GM19468 (cell line): ENCODE measurements around the gene DPP6.

Source experiments
- ATAC-seq: cut with Tn5 transposase; IDR thresholded peaks from one replicate; pipeline ENCODE4 v1.9.1; 2021; ENCODE audit warnings: mild to moderate bottlenecking, moderate library complexity, moderate number of reproducible peaks; ENCODE audit not compliant: unreplicated experiment; ENCODE audit errors: extremely low read depth

The DPP6 gene

GRCh38 chr7:154881526-154881925 is 829.3 kb downstream of the DPP6 start:
- no peak for ATAC-seq

- ATAC-seq = no peak
Measured at GRCh38 chr7:154882931-154883474, 830.8 kb downstream of the DPP6 start.

- ATAC-seq = no peak
Measured at GRCh38 chr7:154884348-154884920, 832.2 kb downstream of the DPP6 start.

- ATAC-seq = no peak
Measured at GRCh38 chr7:154886591-154886990, 834.4 kb downstream of the DPP6 start.

GRCh38 chr7:154888690-154889089 is 836.5 kb downstream of the DPP6 start:
- ATAC-seq = no peak

- no peak for ATAC-seq
Measured at GRCh38 chr7:154892459-154892858, 840.3 kb downstream of the DPP6 start.

GRCh38 chr7:154896076-154896475 is 843.9 kb downstream of the DPP6 start:
- ATAC-seq = no peak

GRCh38 chr7:154898973-154899855 is 847.0 kb downstream of the DPP6 start:
- ATAC-seq = no peak

- no peak for ATAC-seq
Measured at GRCh38 chr7:154899862-154900261, 847.7 kb downstream of the DPP6 start.

GRCh38 chr7:154902600-154903082 is 850.4 kb downstream of the DPP6 start:
- ATAC-seq = no peak

- no peak for ATAC-seq
Measured at GRCh38 chr7:154903083-154903731, 851.0 kb downstream of the DPP6 start.

GRCh38 chr7:154905146-154905545 is 852.9 kb downstream of the DPP6 start:
- ATAC-seq = no peak

GRCh38 chr7:154905615-154906014 is 853.4 kb downstream of the DPP6 start:
- no peak for ATAC-seq

GRCh38 chr7:154906201-154906600 is 854.0 kb downstream of the DPP6 start:
- no peak for ATAC-seq

GRCh38 chr7:154906736-154907355 is 854.6 kb downstream of the DPP6 start:
- ATAC-seq = no peak

GRCh38 chr7:154907651-154908620 is 855.7 kb downstream of the DPP6 start:
- no peak for ATAC-seq

GRCh38 chr7:154909241-154910105 is 857.3 kb downstream of the DPP6 start:
- ATAC-seq = no peak

GRCh38 chr7:154910125-154910524 is 857.9 kb downstream of the DPP6 start:
- ATAC-seq = no peak
